OCI-LY7 (cell line): ENCODE measurements around the gene CCR3.

Source experiments
- CTCF ChIP-seq: fragments of 200-600 bp; sonication (generic); conservative IDR thresholded peaks from 2 replicates; pipeline ENCODE4 v1.5.1; 2014; ENCODE audit warnings: mild to moderate bottlenecking, antibody characterized with exemption, low read length, moderate library complexity, mixed read lengths
- EZH2phosphoT487 ChIP-seq: fragments of 200-600 bp; sonication (generic); IDR thresholded peaks from 2 replicates; pipeline ENCODE4 v1.6.1; 2018; ENCODE audit warnings: low read depth, borderline replicate concordance, mild to moderate bottlenecking, mixed run types, antibody characterized with exemption, low read length, moderate library complexity, mixed read lengths

- TF ChIP-seq CTCF (no peak), EZH2phosphoT487 (no peak)
Observed at GRCh38 chr3:46235425-46235824, 6.8 kb upstream of the CCR3 start.
